ENCODE results near the gene NUDT1.

GRCh38 chr7:2228921-2229320, 13.1 kb upstream of the NUDT1 start:
- no peak for TF ChIP-seq EZH2 (IDR thresholded peaks at IDR 0.05; ENCODE audit: insufficient read depth, poor library complexity, severe bottlenecking)
- TF ChIP-seq EZH2phosphoT487 (IDR thresholded peaks at IDR 0.05; ENCODE audit: insufficient read depth, low read depth), result no peak
